ENCODE measurements around the gene C1QTNF5. TPM values are rescaled to one million over a fixed set of nuclear protein-coding genes. Genes with fewer than 3 reads are reported as not detected.

C1QTNF5 gene
- total RNA-seq, 1 experiment from 2014 or later = 3.0 TPM

GRCh38 chr11:119342362-119343130 lies 1.9 kb upstream of the C1QTNF5 start:
- ChIA-PET CTCF (interaction anchor here (0.7 to 10.4 kb wide), 7 partner anchors 8 to 198 kb away, joined by 3 to 387 read pairs (median 88); partner anchors contain the start of genes MCAM, RNF26 and USP2), POLR2A (no interaction called here)
- Mint-ChIP-seq H3K4me3 (no peak overlapping the region), H3K4me1 (peaks cover 31% of the 10 kb centered on the region), H3K36me3 (no peaks in the 10 kb centered on the region; the same call in 1 of the 2 replicates), H3K27ac (no peak overlapping the region), H3K27me3 (ENCODE audit: low read depth) (peaks cover 74% of the 10 kb centered on the region), H3K9me3 (no peaks in the 10 kb centered on the region)
- TF ChIP-seq ESRRA (CRISPR knock-in tag; IDR thresholded peaks at IDR 0.05; ENCODE audit: borderline replicate concordance) (peak; percentile 18; the same call in 1 of the 2 replicates), ZNF423 (CRISPR knock-in tag; IDR thresholded peaks at IDR 0.05) (no peak)
- ATAC-seq (no peak), DNase-seq (ENCODE audit: low spot score) (no peak)

- Mint-ChIP-seq H3K9me3 (no peaks in the 10 kb centered on the region), H3K36me3 (no peaks in the 10 kb centered on the region; the same call in 1 of the 2 replicates), H3K27ac (no peak overlapping the region), H3K4me3 (no peak overlapping the region), H3K27me3 (ENCODE audit: low read depth) (peaks cover 71% of the 10 kb centered on the region), H3K4me1 (peaks cover 37% of the 10 kb centered on the region)
- DNase-seq (ENCODE audit: low spot score) (no peak), ATAC-seq (no peak)
- TF ChIP-seq SP1 (CRISPR knock-in tag; conservative IDR thresholded peaks at IDR 0.05) (no peak), EMX1 (CRISPR knock-in tag; IDR thresholded peaks at IDR 0.05) (no peak), ZBTB21 (CRISPR knock-in tag; IDR thresholded peaks at IDR 0.05; ENCODE audit: borderline replicate concordance) (no peak)
- TF ChIP-seq, protein P1, sequence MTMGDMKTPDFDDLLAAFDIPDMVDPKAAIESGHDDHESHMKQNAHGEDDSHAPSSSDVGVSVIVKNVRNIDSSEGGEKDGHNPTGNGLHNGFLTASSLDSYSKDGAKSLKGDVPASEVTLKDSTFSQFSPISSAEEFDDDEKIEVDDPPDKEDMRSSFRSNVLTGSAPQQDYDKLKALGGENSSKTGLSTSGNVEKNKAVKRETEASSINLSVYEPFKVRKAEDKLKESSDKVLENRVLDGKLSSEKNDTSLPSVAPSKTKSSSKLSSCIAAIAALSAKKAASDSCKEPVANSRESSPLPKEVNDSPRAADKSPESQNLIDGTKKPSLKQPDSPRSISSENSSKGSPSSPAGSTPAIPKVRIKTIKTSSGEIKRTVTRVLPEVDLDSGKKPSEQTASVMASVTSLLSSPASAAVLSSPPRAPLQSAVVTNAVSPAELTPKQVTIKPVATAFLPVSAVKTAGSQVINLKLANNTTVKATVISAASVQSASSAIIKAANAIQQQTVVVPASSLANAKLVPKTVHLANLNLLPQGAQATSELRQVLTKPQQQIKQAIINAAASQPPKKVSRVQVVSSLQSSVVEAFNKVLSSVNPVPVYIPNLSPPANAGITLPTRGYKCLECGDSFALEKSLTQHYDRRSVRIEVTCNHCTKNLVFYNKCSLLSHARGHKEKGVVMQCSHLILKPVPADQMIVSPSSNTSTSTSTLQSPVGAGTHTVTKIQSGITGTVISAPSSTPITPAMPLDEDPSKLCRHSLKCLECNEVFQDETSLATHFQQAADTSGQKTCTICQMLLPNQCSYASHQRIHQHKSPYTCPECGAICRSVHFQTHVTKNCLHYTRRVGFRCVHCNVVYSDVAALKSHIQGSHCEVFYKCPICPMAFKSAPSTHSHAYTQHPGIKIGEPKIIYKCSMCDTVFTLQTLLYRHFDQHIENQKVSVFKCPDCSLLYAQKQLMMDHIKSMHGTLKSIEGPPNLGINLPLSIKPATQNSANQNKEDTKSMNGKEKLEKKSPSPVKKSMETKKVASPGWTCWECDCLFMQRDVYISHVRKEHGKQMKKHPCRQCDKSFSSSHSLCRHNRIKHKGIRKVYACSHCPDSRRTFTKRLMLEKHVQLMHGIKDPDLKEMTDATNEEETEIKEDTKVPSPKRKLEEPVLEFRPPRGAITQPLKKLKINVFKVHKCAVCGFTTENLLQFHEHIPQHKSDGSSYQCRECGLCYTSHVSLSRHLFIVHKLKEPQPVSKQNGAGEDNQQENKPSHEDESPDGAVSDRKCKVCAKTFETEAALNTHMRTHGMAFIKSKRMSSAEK (CRISPR knock-in tag; IDR thresholded peaks at IDR 0.05; ENCODE audit: borderline replicate concordance) = no peak
- POLR2A ChIA-PET = interaction anchor here (1.3 kb wide), 1 partner anchor 34 kb away, joined by 3 read pairs; no protein-coding TSS in a partner anchor
- CTCF ChIA-PET = interaction anchor here (1.3 to 10.4 kb wide), 7 partner anchors 15 to 133 kb away, joined by 3 to 387 read pairs (median 88); partner anchors contain the start of genes MCAM, THY1 and USP2
Measured at GRCh38 chr11:119342023-119342300, 1.3 kb upstream of the C1QTNF5 start.

DNA sequence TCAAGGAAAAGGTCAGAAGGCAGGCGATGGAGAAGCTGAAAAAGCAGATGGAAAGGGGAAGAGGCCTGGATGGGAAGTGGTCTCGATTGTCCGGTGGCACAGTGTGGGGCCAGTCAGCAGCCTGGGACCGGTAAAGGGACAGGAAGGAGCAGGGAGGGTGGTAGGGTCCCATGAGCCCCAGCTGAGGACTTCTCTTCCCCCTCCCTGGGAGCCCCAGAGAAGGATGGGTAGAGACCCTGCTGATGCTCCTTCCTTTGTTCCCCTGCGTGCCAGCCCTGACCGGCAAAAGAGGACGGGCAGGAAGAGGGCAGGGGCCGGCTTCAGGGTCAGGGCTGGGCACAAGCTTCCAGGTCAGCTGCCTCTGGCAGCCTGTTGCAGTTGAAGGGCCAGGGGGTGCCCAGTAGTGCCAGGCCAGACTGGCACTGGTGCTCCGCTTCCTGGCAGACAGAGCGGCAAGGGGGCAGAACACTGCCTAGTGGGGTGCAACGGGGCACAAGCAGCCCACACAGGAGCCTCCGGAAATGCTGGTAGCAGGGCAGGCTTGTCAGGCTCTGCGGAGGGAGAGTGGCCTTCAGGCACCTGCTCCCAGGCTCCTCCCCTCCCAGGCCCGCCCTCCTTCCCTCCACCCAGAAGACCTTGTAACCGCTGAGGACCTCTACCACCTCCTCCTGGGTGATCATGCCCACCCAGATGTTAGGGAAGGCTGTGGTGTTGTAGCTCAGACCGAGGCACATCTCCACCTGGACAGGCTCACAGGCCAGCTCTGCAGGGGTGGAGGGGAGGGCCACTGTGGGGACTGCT lies 739 bp upstream of the C1QTNF5 start:
- Mint-ChIP-seq H3K27ac (no peak overlapping the region), H3K27me3 (ENCODE audit: low read depth) (peaks cover 66% of the 10 kb centered on the region), H3K4me1 (peaks cover 43% of the 10 kb centered on the region), H3K36me3 (peaks cover 1% of the 10 kb centered on the region), H3K9me3 (no peaks in the 10 kb centered on the region), H3K4me3 (peak overlapping the region; percentile 58)
- ATAC-seq = peak; percentile 4
- DNase-seq (ENCODE audit: low spot score) = no peak
- ChIA-PET CTCF (interaction anchor here (0.7 to 10.4 kb wide), 17 partner anchors 11 to 306 kb away, joined by 3 to 387 read pairs (median 9); partner anchors contain the start of genes CBL, MCAM, THY1 and USP2), POLR2A (interaction anchor here (1.3 kb wide), 2 partner anchors 34 to 133 kb away, joined by 3 read pairs; no protein-coding TSS in a partner anchor)
- TF ChIP-seq CBFB (CRISPR knock-in tag; IDR thresholded peaks at IDR 0.05; ENCODE audit: low read depth) (no peak), SMAD4 (CRISPR knock-in tag; IDR thresholded peaks at IDR 0.05) (no peak), ZNF396 (CRISPR knock-in tag; IDR thresholded peaks at IDR 0.05; ENCODE audit: borderline replicate concordance) (no peak), NR2C2 (CRISPR knock-in tag; IDR thresholded peaks at IDR 0.05) (no peak), FOXP4 (CRISPR knock-in tag; IDR thresholded peaks at IDR 0.05) (no peak), ZNF263 (CRISPR knock-in tag; IDR thresholded peaks at IDR 0.05; ENCODE audit: low read depth) (no peak), ZNF416 (CRISPR knock-in tag; IDR thresholded peaks at IDR 0.05) (no peak), ZNF121 (CRISPR knock-in tag; IDR thresholded peaks at IDR 0.05) (no peak), ETV6 (CRISPR knock-in tag; IDR thresholded peaks at IDR 0.05) (no peak), ZNF232 (CRISPR knock-in tag; IDR thresholded peaks at IDR 0.05) (no peak), ZBTB21 (CRISPR knock-in tag; IDR thresholded peaks at IDR 0.05; ENCODE audit: borderline replicate concordance) (0 out of 2 replicates have a peak, but pooled peaks have one; percentile 27), TEAD4 (CRISPR knock-in tag; IDR thresholded peaks at IDR 0.05) (no peak), MAX (CRISPR knock-in tag; IDR thresholded peaks at IDR 0.05) (0 out of 2 replicates have a peak, but pooled peaks have one; percentile 47), KAT7 (CRISPR knock-in tag; IDR thresholded peaks at IDR 0.05; ENCODE audit: borderline replicate concordance) (no peak)
- TF ChIP-seq, protein P2, sequence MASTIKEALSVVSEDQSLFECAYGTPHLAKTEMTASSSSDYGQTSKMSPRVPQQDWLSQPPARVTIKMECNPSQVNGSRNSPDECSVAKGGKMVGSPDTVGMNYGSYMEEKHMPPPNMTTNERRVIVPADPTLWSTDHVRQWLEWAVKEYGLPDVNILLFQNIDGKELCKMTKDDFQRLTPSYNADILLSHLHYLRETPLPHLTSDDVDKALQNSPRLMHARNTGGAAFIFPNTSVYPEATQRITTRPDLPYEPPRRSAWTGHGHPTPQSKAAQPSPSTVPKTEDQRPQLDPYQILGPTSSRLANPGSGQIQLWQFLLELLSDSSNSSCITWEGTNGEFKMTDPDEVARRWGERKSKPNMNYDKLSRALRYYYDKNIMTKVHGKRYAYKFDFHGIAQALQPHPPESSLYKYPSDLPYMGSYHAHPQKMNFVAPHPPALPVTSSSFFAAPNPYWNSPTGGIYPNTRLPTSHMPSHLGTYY (CRISPR knock-in tag; IDR thresholded peaks at IDR 0.05) = no peak
- TF ChIP-seq, protein P3, sequence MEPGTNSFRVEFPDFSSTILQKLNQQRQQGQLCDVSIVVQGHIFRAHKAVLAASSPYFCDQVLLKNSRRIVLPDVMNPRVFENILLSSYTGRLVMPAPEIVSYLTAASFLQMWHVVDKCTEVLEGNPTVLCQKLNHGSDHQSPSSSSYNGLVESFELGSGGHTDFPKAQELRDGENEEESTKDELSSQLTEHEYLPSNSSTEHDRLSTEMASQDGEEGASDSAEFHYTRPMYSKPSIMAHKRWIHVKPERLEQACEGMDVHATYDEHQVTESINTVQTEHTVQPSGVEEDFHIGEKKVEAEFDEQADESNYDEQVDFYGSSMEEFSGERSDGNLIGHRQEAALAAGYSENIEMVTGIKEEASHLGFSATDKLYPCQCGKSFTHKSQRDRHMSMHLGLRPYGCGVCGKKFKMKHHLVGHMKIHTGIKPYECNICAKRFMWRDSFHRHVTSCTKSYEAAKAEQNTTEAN (CRISPR knock-in tag; IDR thresholded peaks at IDR 0.05) = no peak

Data from WTC11 (cell line).